NCI-H748 (cell line): ENCODE data around the gene FAM83B.
"Not testable (repeated sequence)": the region's sequence is repeated elsewhere in the genome, so short reads cannot be mapped to it uniquely, and the experiment has no call there.

Experiments
- DNase-seq: peaks from one replicate; lab custom pipeline; 2025; ENCODE audit not compliant: unreplicated experiment; lab: John Stamatoyannopoulos, UW

Gene FAM83B

GRCh38 chr6:54846243-54846856, at the start of gene FAM83B:
Gene FAM83B (plus strand): TSS chr6:54846771. CDS start chr6:54870247, 23,476 bp downstream.
- peak; percentile 86 for DNase-seq

GRCh38 chr6:54796918-54797317, 49.7 kb upstream of the FAM83B start:
- not testable (repeated sequence) for DNase-seq

- no peak for DNase-seq
Observed at GRCh38 chr6:54800050-54800600, 46.4 kb upstream of the FAM83B start.

GRCh38 chr6:54801244-54801643, 45.3 kb upstream of the FAM83B start:
- DNase-seq: no peak

- no peak for DNase-seq
Observed at GRCh38 chr6:54801669-54802068, 44.9 kb upstream of the FAM83B start.

- no peak for DNase-seq
Observed at GRCh38 chr6:54802775-54803634, 43.6 kb upstream of the FAM83B start.

GRCh38 chr6:54805077-54805476, 41.5 kb upstream of the FAM83B start:
- DNase-seq: no peak

- DNase-seq: no peak
Observed at GRCh38 chr6:54810147-54810546, 36.4 kb upstream of the FAM83B start.

- DNase-seq: peak; percentile 95
Observed at GRCh38 chr6:54813892-54814291, 32.7 kb upstream of the FAM83B start.

- DNase-seq: no peak
Observed at GRCh38 chr6:54817236-54817635, 29.3 kb upstream of the FAM83B start.

- DNase-seq: no peak
Observed at GRCh38 chr6:54817834-54818233, 28.7 kb upstream of the FAM83B start.

- not testable (repeated sequence) for DNase-seq
Observed at GRCh38 chr6:54824225-54824624, 22.3 kb upstream of the FAM83B start.

GRCh38 chr6:54827010-54827409, 19.6 kb upstream of the FAM83B start:
- DNase-seq: no peak

GRCh38 chr6:54830216-54830615, 16.4 kb upstream of the FAM83B start:
- no peak for DNase-seq

- no peak for DNase-seq
Observed at GRCh38 chr6:54835176-54835575, 11.4 kb upstream of the FAM83B start.

- peak; percentile 70 for DNase-seq
Observed at GRCh38 chr6:54846857-54847674, 495 bp downstream of the FAM83B start.

GRCh38 chr6:54847799-54848597, 1.4 kb downstream of the FAM83B start:
- DNase-seq: peak; percentile 52

- DNase-seq: no peak
Observed at GRCh38 chr6:54850114-54850513, 3.5 kb downstream of the FAM83B start.

- DNase-seq: peak; percentile 40
Observed at GRCh38 chr6:54856129-54856528, 9.6 kb downstream of the FAM83B start.

GRCh38 chr6:54860132-54860531, 13.6 kb downstream of the FAM83B start:
- DNase-seq: no peak
